HCT116 (cell line): ENCODE results near the gene MID1. TPM values are rescaled to one million over a fixed set of nuclear protein-coding genes. Genes with fewer than 3 reads are reported as not detected.

ENCODE experiments used
- ATAC-seq: fragments of 200-7000 bp; cut with Tn5 transposase; 2 replicates; pipeline ENCODE4 v1.9.1; 2020; ENCODE audit warnings: mild to moderate bottlenecking, moderate library complexity
- BruUV-seq: library from RNA; stranded (reverse); fragments of 400-500 nt; replicated peaks from 2 replicates; lab custom pipeline; 2021; lab: Mats Ljungman, UMichigan
- CTCF ChIA-PET: fragments of 300-600 bp; sonication (Branson Sonifier 250); formaldehyde crosslinking; loops from one replicate; lab custom pipeline; 2021; ENCODE audit warnings: antibody characterized with exemption; lab: Charles Lee
- POLR2A ChIA-PET: fragments of 300-600, 350-600 bp; sonication (Branson Sonifier 250); formaldehyde crosslinking; loops from one replicate; lab custom pipeline; 2021; ENCODE audit warnings: antibody characterized with exemption; lab: Charles Lee
- RAD21 ChIA-PET, 2 experiments: fragments of 300-600 bp; sonication (Branson Sonifier 250); formaldehyde crosslinking; loops; one replicate each; lab custom pipeline; 2023; ENCODE audit warnings: low total read pairs in 2 of 2; ENCODE audit not compliant: uncharacterized antibody in 2 of 2, unreplicated experiment in 2 of 2, low non-redundant PET in 1 of 2; lab: Charles Lee
- DNase-seq: peaks from one replicate; pipeline ENCODE4 v3.0.0-alpha.2; 2010; ENCODE audit warnings: low read depth, low spot score
- H2AFZ ChIP-seq: fragments of 200-600 bp; shearing (Covaris generic), sonication (generic); 2 replicates; pipeline ENCODE4 v1.6.1; 2017; ENCODE audit warnings: low read depth, mixed run types, mixed read lengths, antibody characterized with exemption, low read length; ENCODE audit not compliant: poor library complexity, severe bottlenecking
- H3K27ac ChIP-seq: 2 replicates; pipeline ENCODE4 v1.5.1; 2012; ENCODE audit warnings: low read depth, low read length
- H3K27me3 ChIP-seq: fragments of 200-600 bp; sonication (generic); 2 replicates; pipeline ENCODE4 v1.6.1; 2016; ENCODE audit warnings: mixed run types, low read length, mixed read lengths; ENCODE audit not compliant: insufficient read depth
- H3K36me3 ChIP-seq, 2 experiments: fragments of 200-500 bp in 1 of 2; fragments of 200-600 bp in 1 of 2; sonication (Bioruptor generic) in 1 of 2; sonication (generic) in 1 of 2; 2 replicates each; pipeline versions ENCODE4 v1.5.1 to v1.6.1; 2014 to 2016; ENCODE audit warnings: low read length in 2 of 2, inconsistent platforms in 1 of 2, mixed read lengths in 1 of 2, mixed run types in 1 of 2; ENCODE audit not compliant: insufficient read depth in 2 of 2, control insufficient read depth in 1 of 2
- H3K4me1 ChIP-seq, 2 experiments: fragments of 200-600 bp in 1 of 2; sonication (generic) in 1 of 2; 2 replicates each; pipeline versions ENCODE4 v1.5.1 to v1.6.1; 2012 to 2017; ENCODE audit warnings: low read length in 2 of 2, inconsistent platforms in 1 of 2, mild to moderate bottlenecking in 1 of 2, mixed read lengths in 1 of 2, mixed run types in 1 of 2, moderate library complexity in 1 of 2; ENCODE audit not compliant: insufficient read depth in 2 of 2, control insufficient read depth in 1 of 2
- H3K4me2 ChIP-seq: fragments of 200-600 bp; sonication (generic); 2 replicates; pipeline ENCODE4 v1.6.1; 2017; ENCODE audit warnings: mixed run types, low read length, mixed read lengths
- H3K4me3 ChIP-seq, 2 experiments: fragments of 200-600 bp in 1 of 2; sonication (generic) in 1 of 2; replicated peaks in 1 of 2; 2 replicates each; pipeline ENCODE4 v1.5.1; 2011 to 2016; ENCODE audit warnings: low read length in 2 of 2, control low read depth in 1 of 2, low read depth in 1 of 2, mild to moderate bottlenecking in 1 of 2, mixed read lengths in 1 of 2, mixed run types in 1 of 2
- H3K79me2 ChIP-seq: fragments of 200-600 bp; sonication (generic); 2 replicates; pipeline ENCODE4 v1.6.1; 2017; ENCODE audit warnings: mild to moderate bottlenecking, mixed run types, low read length, moderate library complexity, mixed read lengths; ENCODE audit not compliant: insufficient read depth
- H3K9ac ChIP-seq: fragments of 200-600 bp; sonication (generic); 2 replicates; pipeline ENCODE4 v1.6.1; 2016; ENCODE audit warnings: low read length, mixed read lengths
- H3K9me2 ChIP-seq: fragments of 200-600 bp; sonication (generic), shearing (Covaris generic); 2 replicates; pipeline ENCODE4 v1.6.1; 2017; ENCODE audit warnings: mixed run types, mild to moderate bottlenecking, moderate library complexity; ENCODE audit not compliant: insufficient read depth
- H3K9me3 ChIP-seq, 2 experiments: fragments of 200-500 bp in 1 of 2; fragments of 200-600 bp in 1 of 2; sonication (Bioruptor generic) in 1 of 2; sonication (generic) in 1 of 2; 2 replicates each; pipeline ENCODE4 v1.6.1; 2014 to 2017; ENCODE audit warnings: low read length in 2 of 2, mixed read lengths in 2 of 2, inconsistent platforms in 1 of 2, low read depth in 1 of 2, mild to moderate bottlenecking in 1 of 2, mixed run types in 1 of 2, moderate library complexity in 1 of 2; ENCODE audit not compliant: control insufficient read depth in 1 of 2, insufficient read depth in 1 of 2
- H4K20me1 ChIP-seq: fragments of 200-600 bp; sonication (generic), shearing (Covaris generic); 2 replicates; pipeline ENCODE4 v1.6.1; 2017; ENCODE audit warnings: mixed run types, mild to moderate bottlenecking, moderate library complexity; ENCODE audit not compliant: insufficient read depth
- CBX3 ChIP-seq: IDR thresholded peaks from 2 replicates; pipeline ENCODE4 v1.6.1; 2012; ENCODE audit warnings: low read depth
- CEBPB ChIP-seq: IDR thresholded peaks from 2 replicates; pipeline ENCODE4 v1.6.1; 2012; ENCODE audit warnings: low read depth
- ELF1 ChIP-seq: IDR thresholded peaks from 2 replicates; pipeline ENCODE4 v1.6.1; 2012; ENCODE audit warnings: low read depth, borderline replicate concordance
- EZH2phosphoT487 ChIP-seq: fragments of 200-600 bp; IDR thresholded peaks from 2 replicates; pipeline ENCODE4 v1.6.1; 2018; ENCODE audit warnings: antibody characterized with exemption, borderline replicate concordance
- JUND ChIP-seq: IDR thresholded peaks from 2 replicates; pipeline ENCODE4 v1.6.1; 2012
- POLR2A ChIP-seq: IDR thresholded peaks from 2 replicates; pipeline ENCODE4 v1.7.0; 2011; ENCODE audit warnings: borderline replicate concordance; ENCODE audit not compliant: insufficient read depth, insufficient read length; ENCODE audit errors: extremely low read depth
- POLR2AphosphoS5 ChIP-seq: IDR thresholded peaks from 2 replicates; pipeline ENCODE4 v1.6.1; 2011; ENCODE audit warnings: mild to moderate bottlenecking, low read depth, low read length, moderate library complexity
- RAD21 ChIP-seq: IDR thresholded peaks from 2 replicates; pipeline ENCODE4 v1.6.1; 2012; ENCODE audit warnings: low read depth, mild to moderate bottlenecking
- SIN3A ChIP-seq: IDR thresholded peaks from 2 replicates; pipeline ENCODE4 v1.6.1; 2012; ENCODE audit warnings: low read depth
- SP1 ChIP-seq: IDR thresholded peaks from 2 replicates; pipeline ENCODE4 v1.6.1; 2012; ENCODE audit warnings: low read depth
- SRF ChIP-seq: IDR thresholded peaks from 2 replicates; pipeline ENCODE4 v1.6.1; 2012; ENCODE audit warnings: low read depth
- TCF7L2 ChIP-seq: IDR thresholded peaks from 2 replicates; pipeline ENCODE4 v1.7.0; 2011; ENCODE audit warnings: borderline replicate concordance, inconsistent platforms; ENCODE audit not compliant: insufficient read depth, insufficient read length; ENCODE audit errors: extremely low read depth
- YY1 ChIP-seq: IDR thresholded peaks from 2 replicates; pipeline ENCODE4 v1.6.1; 2011; ENCODE audit warnings: low read length, low read depth, moderate library complexity, mild to moderate bottlenecking; ENCODE audit not compliant: insufficient replicate concordance; ENCODE audit errors: extremely low read depth
- ZFX ChIP-seq: fragments of 450-650 bp; IDR thresholded peaks from 2 replicates; pipeline ENCODE4 v1.6.1; 2017
- ZNF274 ChIP-seq: fragments of 200-500 bp; sonication (Bioruptor generic); IDR thresholded peaks from 2 replicates; pipeline ENCODE4 v1.6.1; 2014; ENCODE audit warnings: mild to moderate bottlenecking, low read depth, low read length, inconsistent platforms
- intact Hi-C: fragments of 100-400 bp; cut with micrococcal nuclease; formaldehyde crosslinking; loops from 2 replicates; pipeline ENCODE4 v1.10.0; 2022
- total RNA-seq: library from RNA; stranded (reverse); gene quantifications from one replicate; pipeline ENCODE4 v1.2.1, GENCODE V29; 2021; ENCODE audit not compliant: unreplicated experiment
- TF ChIP-seq, protein P1 (sequence below), 3 experiments: fragments of 200-600 bp in 1 of 3; sonication (generic) in 1 of 3; IDR thresholded peaks in 2 of 3; conservative IDR thresholded peaks in 1 of 3; 2 replicates each; pipeline ENCODE4 v1.5.1; 2012 to 2017; ENCODE audit warnings: low read depth in 2 of 3, low read length in 2 of 3, antibody characterized with exemption in 1 of 3, borderline replicate concordance in 1 of 3, control low read depth in 1 of 3, mild to moderate bottlenecking in 1 of 3, mixed read lengths in 1 of 3, mixed run types in 1 of 3, moderate library complexity in 1 of 3; ENCODE audit not compliant: insufficient read depth in 1 of 3
- TF ChIP-seq, protein P2 (sequence below): IDR thresholded peaks from 2 replicates; pipeline ENCODE4 v1.6.1; 2012
- TF ChIP-seq, protein P3 (sequence below): IDR thresholded peaks from 2 replicates; pipeline ENCODE4 v1.6.1; 2011; ENCODE audit warnings: mild to moderate bottlenecking, low read length, moderate library complexity; ENCODE audit not compliant: insufficient replicate concordance; ENCODE audit errors: extremely low read depth
- TF ChIP-seq, protein P4 (sequence below): IDR thresholded peaks from 2 replicates; pipeline ENCODE4 v1.6.1; 2012; ENCODE audit warnings: low read depth

The MID1 gene
- total RNA-seq, 1 experiment from 2014 or later: 48.8 TPM

DNA sequence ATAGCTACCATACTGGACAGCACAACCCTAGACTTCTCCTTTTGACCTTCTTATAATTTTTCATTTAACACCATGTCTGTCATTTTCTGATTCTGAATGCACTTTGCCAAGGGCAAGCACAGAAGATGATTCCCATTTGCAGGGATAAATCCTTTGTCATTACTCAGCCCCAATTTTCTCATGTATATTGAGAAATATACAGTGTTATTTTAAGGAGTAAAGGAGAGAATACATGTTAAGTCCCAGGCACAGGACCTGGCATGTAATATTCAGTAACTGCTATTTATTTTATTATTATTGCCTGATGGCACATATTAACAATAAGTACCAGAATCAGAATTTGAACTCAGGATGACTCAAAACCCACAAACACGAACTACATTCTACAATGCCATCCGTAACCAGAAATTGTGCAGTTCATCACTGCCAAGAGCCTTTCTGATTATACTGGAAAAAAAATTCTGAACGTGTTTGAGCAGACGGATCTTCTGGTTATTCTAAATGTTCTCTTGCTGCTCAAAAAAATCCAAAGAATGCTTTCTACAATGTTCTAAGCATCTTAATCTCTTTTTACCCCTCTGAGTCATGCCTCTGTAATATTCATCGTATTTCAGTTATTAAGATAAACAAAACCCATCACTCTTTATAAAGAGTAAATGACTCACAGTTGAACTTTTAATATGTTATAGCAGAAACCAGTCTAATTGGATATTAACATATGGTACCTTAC is 170.0 kb downstream of the MID1 start:
- intact Hi-C loops: no loop called here
- BruUV-seq: no TSS peak
- Histone ChIP-seq H3K9me2 (no peaks in the 10 kb centered on the region), H3K9ac (no peak overlapping the region), H3K9me3 (peaks cover 0 to 4% of the 10 kb centered on the region in 2 experiments; a peak in 1 of 4 replicates), H3K36me3 (peaks cover 4 to 16% of the 10 kb centered on the region in 2 experiments; a peak in 3 of 4 replicates), H3K27ac (peak overlapping the region; percentile 61; the same call in 1 of the 2 replicates), H3K79me2 (no peaks in the 10 kb centered on the region), H3K4me1 (peaks cover 4 to 22% of the 10 kb centered on the region in 2 experiments; a peak in 2 of 4 replicates), H3K4me3 (no peak overlapping the region), H2AFZ (no peak overlapping the region), H3K27me3 (no peaks in the 10 kb centered on the region), H4K20me1 (no peaks in the 10 kb centered on the region), H3K4me2 (peak overlapping the region; percentile 19; the same call in 1 of the 2 replicates)
- ATAC-seq (peak; percentile 25; the same call in 1 of the 2 replicates), DNase-seq (no peak)
- TF ChIP-seq CEBPB (no peak), RAD21 (no peak), SRF (no peak), POLR2AphosphoS5 (no peak), POLR2A (no peak), ELF1 (no peak), ZNF274 (no peak), CBX3 (no peak), TCF7L2 (no peak), JUND (no peak), ZFX (no peak), SIN3A (no peak), YY1 (no peak), EZH2phosphoT487 (no peak), SP1 (no peak)
- TF ChIP-seq, protein P1, sequence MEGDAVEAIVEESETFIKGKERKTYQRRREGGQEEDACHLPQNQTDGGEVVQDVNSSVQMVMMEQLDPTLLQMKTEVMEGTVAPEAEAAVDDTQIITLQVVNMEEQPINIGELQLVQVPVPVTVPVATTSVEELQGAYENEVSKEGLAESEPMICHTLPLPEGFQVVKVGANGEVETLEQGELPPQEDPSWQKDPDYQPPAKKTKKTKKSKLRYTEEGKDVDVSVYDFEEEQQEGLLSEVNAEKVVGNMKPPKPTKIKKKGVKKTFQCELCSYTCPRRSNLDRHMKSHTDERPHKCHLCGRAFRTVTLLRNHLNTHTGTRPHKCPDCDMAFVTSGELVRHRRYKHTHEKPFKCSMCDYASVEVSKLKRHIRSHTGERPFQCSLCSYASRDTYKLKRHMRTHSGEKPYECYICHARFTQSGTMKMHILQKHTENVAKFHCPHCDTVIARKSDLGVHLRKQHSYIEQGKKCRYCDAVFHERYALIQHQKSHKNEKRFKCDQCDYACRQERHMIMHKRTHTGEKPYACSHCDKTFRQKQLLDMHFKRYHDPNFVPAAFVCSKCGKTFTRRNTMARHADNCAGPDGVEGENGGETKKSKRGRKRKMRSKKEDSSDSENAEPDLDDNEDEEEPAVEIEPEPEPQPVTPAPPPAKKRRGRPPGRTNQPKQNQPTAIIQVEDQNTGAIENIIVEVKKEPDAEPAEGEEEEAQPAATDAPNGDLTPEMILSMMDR (IDR thresholded peaks at IDR 0.05 in 2 of 3, conservative IDR thresholded peaks at IDR 0.05 in 1 of 3; ENCODE audit: borderline replicate concordance in 1 of 3, insufficient read depth in 1 of 3, low read depth in 2 of 3, low read length in 2 of 3): no peak
- TF ChIP-seq, protein P2, sequence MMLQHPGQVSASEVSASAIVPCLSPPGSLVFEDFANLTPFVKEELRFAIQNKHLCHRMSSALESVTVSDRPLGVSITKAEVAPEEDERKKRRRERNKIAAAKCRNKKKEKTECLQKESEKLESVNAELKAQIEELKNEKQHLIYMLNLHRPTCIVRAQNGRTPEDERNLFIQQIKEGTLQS: no peak
- TF ChIP-seq, protein P3, sequence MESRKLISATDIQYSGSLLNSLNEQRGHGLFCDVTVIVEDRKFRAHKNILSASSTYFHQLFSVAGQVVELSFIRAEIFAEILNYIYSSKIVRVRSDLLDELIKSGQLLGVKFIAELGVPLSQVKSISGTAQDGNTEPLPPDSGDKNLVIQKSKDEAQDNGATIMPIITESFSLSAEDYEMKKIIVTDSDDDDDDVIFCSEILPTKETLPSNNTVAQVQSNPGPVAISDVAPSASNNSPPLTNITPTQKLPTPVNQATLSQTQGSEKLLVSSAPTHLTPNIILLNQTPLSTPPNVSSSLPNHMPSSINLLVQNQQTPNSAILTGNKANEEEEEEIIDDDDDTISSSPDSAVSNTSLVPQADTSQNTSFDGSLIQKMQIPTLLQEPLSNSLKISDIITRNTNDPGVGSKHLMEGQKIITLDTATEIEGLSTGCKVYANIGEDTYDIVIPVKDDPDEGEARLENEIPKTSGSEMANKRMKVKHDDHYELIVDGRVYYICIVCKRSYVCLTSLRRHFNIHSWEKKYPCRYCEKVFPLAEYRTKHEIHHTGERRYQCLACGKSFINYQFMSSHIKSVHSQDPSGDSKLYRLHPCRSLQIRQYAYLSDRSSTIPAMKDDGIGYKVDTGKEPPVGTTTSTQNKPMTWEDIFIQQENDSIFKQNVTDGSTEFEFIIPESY: no peak
- TF ChIP-seq, protein P4, sequence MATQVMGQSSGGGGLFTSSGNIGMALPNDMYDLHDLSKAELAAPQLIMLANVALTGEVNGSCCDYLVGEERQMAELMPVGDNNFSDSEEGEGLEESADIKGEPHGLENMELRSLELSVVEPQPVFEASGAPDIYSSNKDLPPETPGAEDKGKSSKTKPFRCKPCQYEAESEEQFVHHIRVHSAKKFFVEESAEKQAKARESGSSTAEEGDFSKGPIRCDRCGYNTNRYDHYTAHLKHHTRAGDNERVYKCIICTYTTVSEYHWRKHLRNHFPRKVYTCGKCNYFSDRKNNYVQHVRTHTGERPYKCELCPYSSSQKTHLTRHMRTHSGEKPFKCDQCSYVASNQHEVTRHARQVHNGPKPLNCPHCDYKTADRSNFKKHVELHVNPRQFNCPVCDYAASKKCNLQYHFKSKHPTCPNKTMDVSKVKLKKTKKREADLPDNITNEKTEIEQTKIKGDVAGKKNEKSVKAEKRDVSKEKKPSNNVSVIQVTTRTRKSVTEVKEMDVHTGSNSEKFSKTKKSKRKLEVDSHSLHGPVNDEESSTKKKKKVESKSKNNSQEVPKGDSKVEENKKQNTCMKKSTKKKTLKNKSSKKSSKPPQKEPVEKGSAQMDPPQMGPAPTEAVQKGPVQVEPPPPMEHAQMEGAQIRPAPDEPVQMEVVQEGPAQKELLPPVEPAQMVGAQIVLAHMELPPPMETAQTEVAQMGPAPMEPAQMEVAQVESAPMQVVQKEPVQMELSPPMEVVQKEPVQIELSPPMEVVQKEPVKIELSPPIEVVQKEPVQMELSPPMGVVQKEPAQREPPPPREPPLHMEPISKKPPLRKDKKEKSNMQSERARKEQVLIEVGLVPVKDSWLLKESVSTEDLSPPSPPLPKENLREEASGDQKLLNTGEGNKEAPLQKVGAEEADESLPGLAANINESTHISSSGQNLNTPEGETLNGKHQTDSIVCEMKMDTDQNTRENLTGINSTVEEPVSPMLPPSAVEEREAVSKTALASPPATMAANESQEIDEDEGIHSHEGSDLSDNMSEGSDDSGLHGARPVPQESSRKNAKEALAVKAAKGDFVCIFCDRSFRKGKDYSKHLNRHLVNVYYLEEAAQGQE: no peak
- ChIA-PET CTCF (no interaction called here), POLR2A (no interaction called here), RAD21 (no interaction called here)
